GM12865 (cell line): ENCODE results near the gene CCDC83.
"Not testable (repeated sequence)": the region's sequence is repeated elsewhere in the genome, so short reads cannot be mapped to it uniquely, and the experiment has no call there.

Source experiments
- DNase-seq: peaks from one replicate; pipeline ENCODE4 v3.0.0; 2010; ENCODE audit warnings: low read depth
- H3K4me3 ChIP-seq: 2 replicates; pipeline ENCODE4 v1.5.1; 2011; ENCODE audit warnings: mild to moderate bottlenecking, low read depth, low read length, control low read depth
- CTCF ChIP-seq: IDR thresholded peaks from 2 replicates; pipeline ENCODE4 v1.5.1; 2011; ENCODE audit warnings: low read length, control low read depth, low read depth, inconsistent platforms; ENCODE audit not compliant: insufficient read depth; ENCODE audit errors: missing control alignments

CCDC83 gene

GRCh38 chr11:85829172-85829571 lies 26.0 kb upstream of the CCDC83 start:
- no peak overlapping the region for H3K4me3 ChIP-seq
- no peak for TF ChIP-seq CTCF
- no peak for DNase-seq

- DNase-seq: no peak
- H3K4me3 ChIP-seq: no peak overlapping the region
- no peak for TF ChIP-seq CTCF
Observed at GRCh38 chr11:85831050-85831449, 24.1 kb upstream of the CCDC83 start.

GRCh38 chr11:85835263-85835662 lies 19.9 kb upstream of the CCDC83 start:
- DNase-seq: no peak
- H3K4me3 ChIP-seq: no peak overlapping the region
- TF ChIP-seq CTCF: no peak

GRCh38 chr11:85835729-85836128 lies 19.5 kb upstream of the CCDC83 start:
- no peak for TF ChIP-seq CTCF

GRCh38 chr11:85840932-85841331 lies 14.3 kb upstream of the CCDC83 start:
- not testable (repeated sequence) for DNase-seq, H3K4me3 ChIP-seq

More at GRCh38 chr11:85835729-85836128, 19.5 kb upstream of the CCDC83 start:
- no peak overlapping the region for H3K4me3 ChIP-seq
- DNase-seq: no peak

GRCh38 chr11:85843929-85844328 lies 11.3 kb upstream of the CCDC83 start:
- no peak overlapping the region for H3K4me3 ChIP-seq
- TF ChIP-seq CTCF: no peak
- DNase-seq: no peak

- no peak overlapping the region for H3K4me3 ChIP-seq
- no peak for TF ChIP-seq CTCF
- DNase-seq: no peak
Observed at GRCh38 chr11:85844439-85845123, 10.6 kb upstream of the CCDC83 start.
